ENCODE data around the gene FEM1A.
"Not testable (repeated sequence)": the region's sequence is repeated elsewhere in the genome, so short reads cannot be mapped to it uniquely, and the experiment has no call there.

Gene FEM1A, protein sequence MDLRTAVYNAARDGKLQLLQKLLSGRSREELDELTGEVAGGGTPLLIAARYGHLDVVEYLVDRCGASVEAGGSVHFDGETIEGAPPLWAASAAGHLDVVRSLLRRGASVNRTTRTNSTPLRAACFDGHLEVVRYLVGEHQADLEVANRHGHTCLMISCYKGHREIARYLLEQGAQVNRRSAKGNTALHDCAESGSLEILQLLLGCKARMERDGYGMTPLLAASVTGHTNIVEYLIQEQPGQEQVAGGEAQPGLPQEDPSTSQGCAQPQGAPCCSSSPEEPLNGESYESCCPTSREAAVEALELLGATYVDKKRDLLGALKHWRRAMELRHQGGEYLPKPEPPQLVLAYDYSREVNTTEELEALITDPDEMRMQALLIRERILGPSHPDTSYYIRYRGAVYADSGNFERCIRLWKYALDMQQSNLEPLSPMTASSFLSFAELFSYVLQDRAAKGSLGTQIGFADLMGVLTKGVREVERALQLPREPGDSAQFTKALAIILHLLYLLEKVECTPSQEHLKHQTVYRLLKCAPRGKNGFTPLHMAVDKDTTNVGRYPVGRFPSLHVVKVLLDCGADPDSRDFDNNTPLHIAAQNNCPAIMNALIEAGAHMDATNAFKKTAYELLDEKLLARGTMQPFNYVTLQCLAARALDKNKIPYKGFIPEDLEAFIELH

GRCh38 chr19:4791183-4792018 lies at the start of gene FEM1A:
FEM1A (plus strand) TSS chr19:4791734; CDS start chr19:4791855, 121 bp downstream.
- peak; percentile 100 for DNase-seq

- DNase-seq = peak; percentile 81
Observed at GRCh38 chr19:4742723-4743646, 48.5 kb upstream of the FEM1A start.

- no peak for DNase-seq
Observed at GRCh38 chr19:4744451-4745174, 46.9 kb upstream of the FEM1A start.

DNA sequence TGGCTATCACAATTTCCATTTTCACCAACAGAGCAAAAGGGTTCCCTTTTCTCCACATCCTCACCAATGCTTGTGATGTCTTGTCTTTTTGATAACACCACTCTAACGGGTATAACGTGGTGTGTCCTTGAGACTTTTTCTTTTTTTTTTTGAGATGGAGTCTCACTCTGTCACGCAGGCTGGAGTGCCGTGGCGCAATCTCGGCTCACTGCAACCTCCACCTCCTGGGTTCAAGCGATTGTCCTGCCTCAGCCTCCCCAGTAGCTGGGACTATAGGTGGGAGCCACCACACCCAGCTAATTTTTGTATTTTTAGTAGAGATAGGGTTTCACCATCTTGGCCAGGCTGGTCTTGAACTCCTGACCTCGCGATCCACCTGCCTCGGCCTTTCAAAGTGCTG lies 46.4 kb upstream of the FEM1A start:
- DNase-seq = not testable (repeated sequence)

DNA sequence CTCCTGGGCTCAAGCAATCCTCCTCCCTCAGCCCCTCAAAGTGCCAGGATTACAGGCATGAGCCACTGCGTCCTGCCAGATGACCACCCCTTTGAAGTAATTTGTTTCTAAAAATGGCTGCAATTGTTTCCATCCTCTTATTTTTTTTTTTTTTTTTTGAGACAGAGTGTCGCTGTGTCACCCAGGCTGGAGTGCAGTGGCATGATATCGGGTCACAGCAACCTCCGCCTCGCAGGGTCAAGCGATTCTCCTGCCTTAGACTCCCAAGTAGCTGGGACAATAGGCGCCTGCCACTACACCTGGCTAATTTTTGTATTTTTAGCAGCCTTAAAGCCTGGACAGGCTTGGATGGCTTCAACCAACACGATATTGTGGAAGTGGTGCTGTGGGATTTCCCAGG lies 45.5 kb upstream of the FEM1A start:
- DNase-seq = no peak

- DNase-seq = no peak
Observed at GRCh38 chr19:4748185-4748584, 43.3 kb upstream of the FEM1A start.

GRCh38 chr19:4748589-4748988 lies 42.9 kb upstream of the FEM1A start:
- DNase-seq = peak; percentile 5

- DNase-seq = no peak
Observed at GRCh38 chr19:4749870-4750590, 41.5 kb upstream of the FEM1A start.

GRCh38 chr19:4754248-4754647 lies 37.3 kb upstream of the FEM1A start:
- no peak for DNase-seq

GRCh38 chr19:4755459-4755858 lies 36.1 kb upstream of the FEM1A start:
- DNase-seq = no peak

GRCh38 chr19:4758082-4758481 lies 33.5 kb upstream of the FEM1A start:
- DNase-seq = no peak

GRCh38 chr19:4758659-4759058 lies 32.9 kb upstream of the FEM1A start:
- DNase-seq = no peak

DNA sequence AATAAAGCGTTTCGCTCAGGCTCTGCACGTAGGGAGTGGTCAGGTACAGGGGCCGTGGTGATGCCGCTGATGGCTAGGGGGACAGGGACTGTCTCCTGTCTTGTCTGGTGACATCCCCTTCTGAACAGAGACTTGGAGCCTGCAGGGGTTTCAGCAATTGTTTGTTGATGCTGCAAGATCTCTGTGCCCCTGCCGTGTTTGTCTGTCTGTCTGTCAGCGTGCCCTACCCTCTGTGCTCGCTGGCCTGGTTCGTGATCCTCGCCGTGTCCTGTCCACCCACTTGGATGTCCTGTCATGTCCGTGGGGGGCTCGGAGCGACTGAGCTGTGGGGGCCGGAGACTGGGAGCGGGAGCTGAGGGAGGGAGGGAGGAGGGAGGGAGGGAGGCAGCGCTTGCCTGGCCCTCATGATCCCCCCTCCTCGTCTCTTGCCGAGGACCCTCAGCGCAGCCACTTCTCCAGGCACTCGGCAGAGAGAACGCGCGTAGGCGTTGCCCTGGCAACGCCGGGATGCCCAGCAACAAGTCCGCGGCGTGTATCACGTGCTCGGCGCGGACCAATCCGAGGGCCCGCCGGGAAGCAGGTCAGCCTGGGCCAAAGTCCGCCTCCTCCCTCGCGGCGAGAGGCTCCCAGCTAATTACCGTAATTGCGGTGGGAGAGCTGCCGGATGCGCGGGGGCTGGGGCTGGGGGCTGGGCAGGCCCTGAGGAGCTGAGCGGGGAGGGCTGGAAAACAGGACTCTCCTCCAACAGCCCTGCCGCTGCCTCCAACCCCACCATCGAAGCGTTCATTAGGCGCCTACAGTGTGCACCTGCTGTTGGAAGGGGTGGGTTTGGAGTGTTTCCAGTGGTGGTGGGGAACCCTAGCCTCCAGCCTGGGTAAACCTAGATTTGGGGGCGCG lies 31.9 kb upstream of the FEM1A start:
- DNase-seq = peak; percentile 94

DNA sequence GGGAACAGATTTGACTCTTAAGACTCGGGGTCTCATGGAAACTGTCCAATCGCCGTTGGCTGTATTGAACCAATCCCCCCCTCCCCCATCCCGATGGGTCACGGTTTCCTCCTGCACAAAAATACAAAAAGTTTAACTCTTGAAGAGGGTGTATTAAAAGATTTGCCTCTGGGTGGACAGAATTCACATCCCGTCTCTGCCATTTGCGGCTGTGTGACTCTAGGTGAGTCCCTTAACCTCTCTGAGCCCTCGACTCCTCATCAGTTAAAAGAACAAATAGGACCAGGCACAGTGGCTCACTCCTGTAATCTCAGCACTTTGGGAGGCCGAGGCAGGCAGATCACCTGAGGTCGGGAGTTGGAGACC lies 31.3 kb upstream of the FEM1A start:
- DNase-seq = no peak

DNA sequence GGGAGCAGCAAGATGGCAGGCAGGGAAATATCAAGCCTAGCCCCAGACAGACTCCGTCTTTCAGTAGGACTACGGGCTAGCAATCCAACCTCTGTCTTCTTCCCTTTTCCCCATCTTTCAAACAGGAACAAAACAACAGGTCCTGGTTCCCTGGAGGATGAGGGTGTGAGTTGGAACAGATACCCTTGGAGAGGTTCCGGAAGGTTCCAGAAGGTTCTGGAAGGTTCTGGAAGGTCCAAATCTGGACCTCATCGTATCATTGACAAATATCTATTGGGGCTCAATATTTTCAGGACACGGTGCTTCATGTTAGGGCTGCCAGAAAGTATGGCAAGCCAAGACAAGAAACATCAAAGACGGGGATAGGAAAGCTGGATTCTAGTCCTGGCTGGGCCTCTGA lies 28.5 kb upstream of the FEM1A start:
- DNase-seq = no peak

GRCh38 chr19:4764393-4764660 lies 27.2 kb upstream of the FEM1A start:
- no peak for DNase-seq

GRCh38 chr19:4768934-4769777 lies 22.4 kb upstream of the FEM1A start:
- peak; percentile 91 for DNase-seq

GRCh38 chr19:4772566-4772965 lies 19.0 kb upstream of the FEM1A start:
- DNase-seq = no peak

DNA sequence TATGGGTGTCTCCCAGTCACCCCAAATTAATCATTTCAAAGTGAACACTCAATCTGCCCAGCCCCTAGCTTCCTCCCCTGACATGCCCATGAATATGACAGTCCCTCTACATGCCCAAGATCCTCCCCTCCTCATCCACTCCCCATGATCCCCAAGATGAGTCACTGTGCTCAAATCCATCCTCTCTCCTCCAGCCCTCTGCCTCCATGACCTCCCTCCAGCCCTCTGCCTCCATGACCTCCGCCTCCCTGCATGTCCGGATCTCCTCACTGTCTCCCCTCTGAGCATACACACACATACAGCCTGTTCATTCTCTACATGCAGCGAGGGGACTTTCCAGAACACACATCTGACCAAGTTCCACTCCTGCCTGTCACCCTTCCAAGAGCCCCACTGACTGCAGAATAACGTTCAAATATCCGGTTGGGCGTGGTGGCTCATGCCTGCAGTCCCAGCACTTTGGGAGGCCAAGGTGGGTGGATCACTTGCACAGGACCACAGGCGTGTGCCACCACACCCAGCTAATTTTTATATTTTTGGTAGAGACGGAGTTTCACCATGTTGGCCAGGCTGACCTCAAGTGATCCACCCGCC lies 18.4 kb upstream of the FEM1A start:
- no peak for DNase-seq

Data from DMS79 treated with DMSO at 0.1 percent for 48 hours (cell line).